GM19438 (cell line): ENCODE data around the gene SNRPA.
"Not testable (repeated sequence)": the region's sequence is repeated elsewhere in the genome, so short reads cannot be mapped to it uniquely, and the experiment has no call there.

Experiments used
- ATAC-seq: cut with Tn5 transposase; IDR thresholded peaks from one replicate; pipeline ENCODE4 v1.9.1; 2021; ENCODE audit warnings: low read depth; ENCODE audit not compliant: unreplicated experiment

Gene SNRPA

DNA sequence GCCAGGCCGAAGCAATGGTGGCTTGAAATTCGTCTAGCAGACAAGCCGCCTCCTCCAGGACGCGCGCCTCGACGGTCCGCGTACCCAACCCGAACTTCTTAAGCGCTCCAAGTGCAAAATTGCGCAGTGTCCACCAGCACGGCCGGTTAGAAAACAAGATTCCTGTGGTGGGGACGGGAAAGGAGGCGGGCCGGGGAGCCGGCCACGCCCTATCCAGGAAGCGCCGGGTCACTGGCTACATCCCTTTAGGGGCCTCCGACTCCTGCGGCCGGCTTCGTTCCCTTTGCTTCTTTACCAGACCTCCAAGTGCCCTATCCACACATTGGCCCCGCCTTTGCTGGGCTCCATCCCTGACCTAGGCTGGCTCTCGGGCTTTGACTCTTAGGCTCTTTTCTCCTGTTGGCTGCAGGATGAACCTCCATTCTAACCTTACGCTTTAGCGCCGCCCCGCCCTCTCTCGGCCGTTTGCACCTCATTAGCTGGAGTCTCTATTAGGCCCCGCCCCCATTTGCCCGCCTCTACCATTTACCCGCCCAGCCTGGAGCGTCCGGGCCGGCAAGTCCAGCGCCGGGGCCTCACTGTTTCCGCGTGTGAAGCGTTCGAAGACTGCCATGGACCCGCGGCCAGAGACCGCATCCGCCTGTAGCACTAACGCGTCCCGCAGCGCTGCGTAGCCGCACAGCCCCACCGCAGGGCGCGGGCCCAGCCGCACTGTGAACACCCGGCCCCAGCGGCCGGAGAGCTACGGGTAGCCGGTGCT, 59.8 kb downstream of the SNRPA start:
- ATAC-seq: peak; percentile 70

- no peak for ATAC-seq
Observed at GRCh38 chr19:40811478-40812341, 60.7 kb downstream of the SNRPA start.

DNA sequence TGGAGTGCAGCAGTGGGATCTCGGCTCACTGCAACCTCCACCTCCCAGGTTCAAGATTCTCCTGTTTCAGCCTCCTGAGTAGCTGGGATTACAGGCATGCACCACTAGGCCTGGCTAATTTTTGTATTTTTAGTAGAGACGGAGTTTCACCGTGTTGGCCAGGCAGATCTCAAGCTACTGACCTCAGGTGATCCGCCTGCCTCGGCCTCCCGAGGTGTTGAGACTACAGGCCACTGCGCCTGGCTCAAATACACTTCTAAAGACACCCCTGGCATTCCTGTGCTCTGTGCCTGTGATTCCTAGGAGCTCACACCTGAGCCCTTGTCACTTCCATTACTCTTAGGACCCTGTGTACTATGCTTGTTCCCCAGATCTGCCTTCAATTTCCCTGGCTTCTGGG, 61.6 kb downstream of the SNRPA start:
- not testable (repeated sequence) for ATAC-seq

- ATAC-seq: no peak
Observed at GRCh38 chr19:40813182-40813581, 62.2 kb downstream of the SNRPA start.
